ENCODE measurements around the gene PGAM1.
A peak's percentile ranks its signal among the peaks of the same experiment; 100 is the strongest.
"Not testable (repeated sequence)": the region's sequence is repeated elsewhere in the genome, so short reads cannot be mapped to it uniquely, and the experiment has no call there.

PGAM1 gene

DNA sequence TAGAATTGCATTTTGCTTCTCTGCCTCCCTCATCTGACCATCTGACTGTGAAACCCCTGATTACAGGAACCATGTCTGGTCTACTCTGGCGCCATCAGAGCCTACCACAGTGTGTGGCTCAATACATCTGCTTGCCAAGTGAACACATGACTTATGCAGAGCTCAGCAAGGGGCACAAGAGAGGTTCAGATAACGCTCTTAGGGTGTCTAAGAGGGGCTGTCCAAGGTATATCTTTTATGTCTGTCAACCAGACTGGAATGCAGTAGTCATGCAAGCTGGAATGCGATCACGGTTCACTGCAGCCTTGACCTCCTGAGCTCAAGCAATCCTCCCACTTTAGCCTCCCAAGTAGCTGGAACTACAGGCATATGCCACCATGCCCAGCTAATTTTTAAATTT lies 14.6 kb upstream of the PGAM1 start:
- Histone ChIP-seq H3K79me2 (ENCODE audit: insufficient read depth, low read length) (no peaks in the 10 kb centered on the region), H3F3A (ENCODE audit: insufficient read depth, low read length) (no peaks in the 10 kb centered on the region), H3K36me3 (ENCODE audit: insufficient read depth, low read length) (no peaks in the 10 kb centered on the region), H2AFZ (ENCODE audit: low read length) (no peak overlapping the region), H3K27ac (ENCODE audit: low read depth, low read length, poor library complexity, severe bottlenecking) (no peak overlapping the region), H3K4me2 (ENCODE audit: low read length) (no peak overlapping the region), H3K9me3 (ENCODE audit: low read length) (no peaks in the 10 kb centered on the region), H3K27me3 (ENCODE audit: insufficient read depth, low read length) (no peaks in the 10 kb centered on the region), H3K4me1 (ENCODE audit: insufficient read depth, low read length, severe bottlenecking) (peaks cover 12% of the 10 kb centered on the region), H3K9me2 (ENCODE audit: low read depth, low read length) (no peaks in the 10 kb centered on the region), H3K4me3 (ENCODE audit: low read depth, low read length, poor library complexity, severe bottlenecking) (no peak overlapping the region), H4K20me1 (ENCODE audit: insufficient read depth, low read length) (no peaks in the 10 kb centered on the region), H3K9ac (ENCODE audit: low read length) (no peak overlapping the region)
- TF ChIP-seq, protein P1, sequence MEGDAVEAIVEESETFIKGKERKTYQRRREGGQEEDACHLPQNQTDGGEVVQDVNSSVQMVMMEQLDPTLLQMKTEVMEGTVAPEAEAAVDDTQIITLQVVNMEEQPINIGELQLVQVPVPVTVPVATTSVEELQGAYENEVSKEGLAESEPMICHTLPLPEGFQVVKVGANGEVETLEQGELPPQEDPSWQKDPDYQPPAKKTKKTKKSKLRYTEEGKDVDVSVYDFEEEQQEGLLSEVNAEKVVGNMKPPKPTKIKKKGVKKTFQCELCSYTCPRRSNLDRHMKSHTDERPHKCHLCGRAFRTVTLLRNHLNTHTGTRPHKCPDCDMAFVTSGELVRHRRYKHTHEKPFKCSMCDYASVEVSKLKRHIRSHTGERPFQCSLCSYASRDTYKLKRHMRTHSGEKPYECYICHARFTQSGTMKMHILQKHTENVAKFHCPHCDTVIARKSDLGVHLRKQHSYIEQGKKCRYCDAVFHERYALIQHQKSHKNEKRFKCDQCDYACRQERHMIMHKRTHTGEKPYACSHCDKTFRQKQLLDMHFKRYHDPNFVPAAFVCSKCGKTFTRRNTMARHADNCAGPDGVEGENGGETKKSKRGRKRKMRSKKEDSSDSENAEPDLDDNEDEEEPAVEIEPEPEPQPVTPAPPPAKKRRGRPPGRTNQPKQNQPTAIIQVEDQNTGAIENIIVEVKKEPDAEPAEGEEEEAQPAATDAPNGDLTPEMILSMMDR (IDR thresholded peaks at IDR 0.05; ENCODE audit: low read length): no peak
- TF ChIP-seq EZH2 (IDR thresholded peaks at IDR 0.05; ENCODE audit: borderline replicate concordance, low read length): no peak

DNA sequence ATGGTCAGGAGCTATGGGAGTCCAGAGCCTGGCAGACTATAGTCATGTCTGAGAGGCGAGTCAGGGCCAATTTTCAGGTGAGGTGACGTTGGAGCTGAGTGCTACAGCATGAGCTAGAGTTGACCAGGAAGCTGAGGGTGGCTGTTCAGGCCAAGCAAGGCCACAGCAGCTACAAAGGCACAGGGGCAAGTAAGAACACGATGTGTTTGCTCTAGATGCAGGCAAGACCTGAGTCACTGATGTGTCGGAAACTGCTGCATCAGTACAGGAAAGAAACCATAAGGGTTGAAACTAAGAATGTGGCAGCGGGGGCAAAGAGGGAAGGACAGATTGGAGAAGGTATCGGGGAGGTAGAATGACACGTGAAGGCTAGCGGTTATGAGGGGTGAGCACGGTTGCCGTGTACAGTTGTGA lies 13.1 kb upstream of the PGAM1 start:
- Histone ChIP-seq H3F3A (ENCODE audit: insufficient read depth, low read length) (no peaks in the 10 kb centered on the region), H3K9me2 (ENCODE audit: low read depth, low read length) (no peaks in the 10 kb centered on the region), H3K27ac (ENCODE audit: low read depth, low read length, poor library complexity, severe bottlenecking) (no peak overlapping the region), H3K4me3 (ENCODE audit: low read depth, low read length, poor library complexity, severe bottlenecking) (no peak overlapping the region), H3K79me2 (ENCODE audit: insufficient read depth, low read length) (no peaks in the 10 kb centered on the region), H4K20me1 (ENCODE audit: insufficient read depth, low read length) (no peaks in the 10 kb centered on the region), H3K9ac (ENCODE audit: low read length) (no peak overlapping the region), H3K9me3 (ENCODE audit: low read length) (no peaks in the 10 kb centered on the region), H3K4me1 (ENCODE audit: insufficient read depth, low read length, severe bottlenecking) (peaks cover 7% of the 10 kb centered on the region), H3K27me3 (ENCODE audit: insufficient read depth, low read length) (no peaks in the 10 kb centered on the region), H2AFZ (ENCODE audit: low read length) (no peak overlapping the region), H3K4me2 (ENCODE audit: low read length) (no peak overlapping the region), H3K36me3 (ENCODE audit: insufficient read depth, low read length) (no peaks in the 10 kb centered on the region)
- TF ChIP-seq EZH2 (IDR thresholded peaks at IDR 0.05; ENCODE audit: borderline replicate concordance, low read length): no peak
- TF ChIP-seq, protein P1 (IDR thresholded peaks at IDR 0.05; ENCODE audit: low read length): no peak

DNA sequence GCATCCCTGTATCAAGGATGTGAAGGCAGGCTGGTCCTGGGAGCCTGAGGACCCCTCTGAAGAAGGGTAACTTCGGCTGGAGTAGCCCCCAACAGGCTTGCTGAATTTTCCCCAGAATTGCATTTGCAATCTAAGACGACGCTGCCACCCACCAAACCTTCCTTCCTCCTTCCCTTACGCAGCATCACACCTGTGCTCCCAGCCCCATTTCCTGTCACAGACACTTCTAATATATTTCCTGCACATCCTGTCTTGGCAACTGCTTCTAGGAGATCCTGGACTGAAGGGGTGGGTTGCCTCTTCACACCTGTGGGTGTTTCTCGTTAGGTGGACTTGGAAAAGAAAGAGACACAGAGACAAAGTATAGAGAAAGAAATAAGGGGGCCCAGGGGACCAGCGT lies 9.4 kb upstream of the PGAM1 start:
- no peaks in the 10 kb centered on the region for H3K36me3 ChIP-seq (ENCODE audit: insufficient read depth, low read length)
- H3K4me2 ChIP-seq (ENCODE audit: low read length): no peak overlapping the region
- H2AFZ ChIP-seq (ENCODE audit: low read length): no peak overlapping the region
- no peak overlapping the region for H3K9ac ChIP-seq (ENCODE audit: low read length)
- no peaks in the 10 kb centered on the region for H3F3A ChIP-seq (ENCODE audit: insufficient read depth, low read length)
- H3K27ac ChIP-seq (ENCODE audit: low read depth, low read length, poor library complexity, severe bottlenecking): no peak overlapping the region
- peaks cover 20% of the 10 kb centered on the region for H3K4me1 ChIP-seq (ENCODE audit: insufficient read depth, low read length, severe bottlenecking)
- no peak for TF ChIP-seq EZH2 (IDR thresholded peaks at IDR 0.05; ENCODE audit: borderline replicate concordance, low read length)
- TF ChIP-seq, protein P1 (IDR thresholded peaks at IDR 0.05; ENCODE audit: low read length): no peak
- no peaks in the 10 kb centered on the region for H4K20me1 ChIP-seq (ENCODE audit: insufficient read depth, low read length)
- no peak overlapping the region for H3K4me3 ChIP-seq (ENCODE audit: low read depth, low read length, poor library complexity, severe bottlenecking)
- H3K9me3 ChIP-seq (ENCODE audit: low read length): no peaks in the 10 kb centered on the region
- H3K79me2 ChIP-seq (ENCODE audit: insufficient read depth, low read length): no peaks in the 10 kb centered on the region
- H3K27me3 ChIP-seq (ENCODE audit: insufficient read depth, low read length): no peaks in the 10 kb centered on the region
- H3K9me2 ChIP-seq (ENCODE audit: low read depth, low read length): no peaks in the 10 kb centered on the region

DNA sequence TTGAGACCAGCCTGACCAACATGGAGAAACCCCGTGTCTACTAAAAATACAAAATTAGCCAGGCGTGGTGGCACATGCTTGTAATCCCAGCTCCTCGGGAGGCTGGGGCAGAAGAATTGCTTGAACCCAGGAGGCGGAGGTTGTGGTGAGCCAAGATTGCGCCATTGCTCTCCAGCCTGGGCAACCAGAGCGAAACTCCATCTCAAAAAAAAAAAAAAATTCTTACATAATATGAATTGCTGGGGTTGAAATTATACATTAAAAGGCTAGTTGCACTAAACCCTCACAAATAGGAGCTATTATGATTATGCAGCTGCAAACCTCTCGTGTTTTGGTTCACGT lies 2.3 kb upstream of the PGAM1 start:
- not testable (repeated sequence) for H3K9me3 ChIP-seq (ENCODE audit: low read length); H3K9ac ChIP-seq (ENCODE audit: low read length); H3F3A ChIP-seq (ENCODE audit: insufficient read depth, low read length)

More for the DNA sequence above, 2.3 kb upstream of the PGAM1 start:
- not testable (repeated sequence) for H3K4me2 ChIP-seq (ENCODE audit: low read length); H3K27me3 ChIP-seq (ENCODE audit: insufficient read depth, low read length); H2AFZ ChIP-seq (ENCODE audit: low read length); H4K20me1 ChIP-seq (ENCODE audit: insufficient read depth, low read length); H3K4me3 ChIP-seq (ENCODE audit: low read depth, low read length, poor library complexity, severe bottlenecking); H3K9me2 ChIP-seq (ENCODE audit: low read depth, low read length)
- Histone ChIP-seq H3K4me1 (ENCODE audit: insufficient read depth, low read length, severe bottlenecking) (peaks cover 29% of the 10 kb centered on the region), H3K36me3 (ENCODE audit: insufficient read depth, low read length) (peaks cover 15% of the 10 kb centered on the region; the same call in 1 of the 2 replicates), H3K27ac (ENCODE audit: low read depth, low read length, poor library complexity, severe bottlenecking) (peak overlapping the region; percentile 80), H3K79me2 (ENCODE audit: insufficient read depth, low read length) (peaks cover 25% of the 10 kb centered on the region)

Measured in OCI-LY1 (cell line).